Progenitor cell of endocrine pancreas (in vitro differentiated cells): ENCODE measurements around the gene RNF223. TPM values are rescaled to one million over a fixed set of nuclear protein-coding genes. Genes with fewer than 3 reads are reported as not detected.

Source experiments
- DNase-seq: peaks from one replicate; pipeline ENCODE4 v3.0.0; 2021; ENCODE audit warnings: low spot score; ENCODE audit not compliant: unreplicated experiment
- H3K27ac Mint-ChIP-seq: 2 replicates; pipeline ENCODE4 v1.8.0; 2021; ENCODE audit warnings: mild to moderate bottlenecking, moderate library complexity, mixed read lengths
- H3K27me3 Mint-ChIP-seq: 2 replicates; pipeline ENCODE4 v1.8.0; 2021; ENCODE audit warnings: mixed read lengths
- H3K36me3 Mint-ChIP-seq: 2 replicates; pipeline ENCODE4 v1.8.0; 2022; ENCODE audit warnings: mixed read lengths; ENCODE audit not compliant: insufficient read depth
- H3K4me1 Mint-ChIP-seq: 2 replicates; pipeline ENCODE4 v1.8.0; 2021; ENCODE audit warnings: low read depth, mixed read lengths
- H3K4me3 Mint-ChIP-seq: 2 replicates; pipeline ENCODE4 v1.8.0; 2021; ENCODE audit warnings: low read depth, mild to moderate bottlenecking, moderate library complexity, mixed read lengths
- H3K9me3 Mint-ChIP-seq: 2 replicates; pipeline ENCODE4 v1.8.0; 2021; ENCODE audit warnings: low read depth, mixed read lengths
- CTCF ChIP-seq: fragments of 200-600 bp; sonication (generic); IDR thresholded peaks from one replicate; pipeline ENCODE4 v1.5.0; 2021; ENCODE audit warnings: antibody characterized with exemption, mild to moderate bottlenecking; ENCODE audit not compliant: unreplicated experiment
- total RNA-seq: library from RNA; stranded (reverse); gene quantifications from 2 replicates; pipeline ENCODE4 v1.2.1, GENCODE V29; 2021

The RNF223 gene
- total RNA-seq, 1 donor from 2014 or later: not detected

- TF ChIP-seq CTCF: no peak
- Mint-ChIP-seq H3K27me3 (no peaks in the 10 kb centered on the region), H3K36me3 (peaks cover 4% of the 10 kb centered on the region), H3K9me3 (no peaks in the 10 kb centered on the region), H3K27ac (no peak overlapping the region), H3K4me1 (no peaks in the 10 kb centered on the region), H3K4me3 (no peak overlapping the region)
- DNase-seq: no peak
Observed at GRCh38 chr1:1087351-1088028, 13.4 kb upstream of the RNF223 start.

DNA sequence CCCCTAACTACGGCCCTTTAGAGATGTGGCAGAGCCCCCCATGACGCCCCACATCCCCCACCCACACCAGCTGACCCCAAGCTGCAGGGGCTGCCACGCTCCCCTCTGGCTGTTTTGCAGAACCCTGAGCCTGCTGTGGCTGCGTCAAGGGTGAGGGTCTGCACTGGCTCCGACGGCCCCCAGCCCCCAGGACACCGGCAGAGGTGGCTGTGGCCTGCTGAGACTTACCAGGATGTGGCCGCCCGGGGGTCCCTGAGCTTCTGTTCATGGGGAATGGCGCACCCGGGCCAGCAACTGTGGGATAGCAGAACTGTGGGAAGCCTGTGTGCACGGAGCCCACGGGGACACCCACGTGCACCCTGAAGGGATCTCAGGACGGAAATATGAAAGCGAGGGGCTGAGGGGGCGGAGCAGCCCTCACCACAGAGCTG, 12.8 kb upstream of the RNF223 start:
- Mint-ChIP-seq H3K27me3 (no peaks in the 10 kb centered on the region), H3K9me3 (no peaks in the 10 kb centered on the region), H3K36me3 (peaks cover 4% of the 10 kb centered on the region), H3K27ac (no peak overlapping the region), H3K4me3 (no peak overlapping the region), H3K4me1 (no peaks in the 10 kb centered on the region)
- no peak for TF ChIP-seq CTCF
- no peak for DNase-seq

DNA sequence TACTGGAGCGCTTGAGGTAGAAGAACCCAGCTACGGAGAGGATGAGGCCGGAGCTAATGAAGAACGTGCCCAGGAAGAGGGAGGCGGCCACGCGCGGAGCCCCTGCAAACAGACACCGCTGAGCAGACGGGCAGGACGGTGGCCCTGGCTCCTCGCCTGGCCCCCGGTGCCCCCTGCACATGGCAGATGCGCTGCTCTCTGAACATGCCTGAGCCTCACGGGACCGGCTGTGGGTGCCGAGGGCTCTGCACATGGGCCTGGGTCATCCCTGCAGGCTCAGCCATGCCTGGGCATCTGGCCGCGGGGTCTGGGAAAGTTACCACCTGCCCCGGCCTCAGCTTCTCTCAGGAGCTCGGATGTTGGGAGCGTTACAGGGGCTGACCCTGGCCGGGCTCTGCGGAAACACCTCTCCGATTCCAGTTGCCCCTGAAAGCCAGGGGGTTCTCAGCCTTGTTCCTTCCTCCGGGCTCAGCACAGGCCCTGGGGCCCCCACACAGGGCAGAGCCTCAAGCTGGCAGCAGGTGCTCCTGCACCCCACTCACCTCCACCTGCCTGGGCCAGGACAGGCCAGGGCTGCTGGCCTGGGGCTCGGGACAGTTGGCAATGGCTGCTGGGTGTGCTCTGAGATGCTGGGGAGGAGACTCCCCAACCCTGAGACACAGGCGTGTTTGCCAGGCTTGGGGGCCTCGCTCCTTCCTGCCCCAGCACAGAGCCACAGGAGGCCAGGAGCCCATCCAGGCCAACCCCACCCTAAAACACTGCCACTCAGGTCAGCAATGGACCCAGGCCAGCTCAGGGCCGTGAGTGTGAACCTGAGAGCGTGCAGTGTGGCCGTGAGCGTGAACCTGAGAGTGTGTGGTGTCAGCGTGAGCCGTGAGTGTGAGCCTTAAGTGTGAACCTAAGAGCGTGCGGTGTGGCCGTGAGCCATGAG, 12.1 kb upstream of the RNF223 start:
- TF ChIP-seq CTCF: no peak
- Mint-ChIP-seq H3K4me3 (no peak overlapping the region), H3K9me3 (no peaks in the 10 kb centered on the region), H3K4me1 (no peaks in the 10 kb centered on the region), H3K36me3 (peaks cover 4% of the 10 kb centered on the region), H3K27me3 (no peaks in the 10 kb centered on the region), H3K27ac (no peak overlapping the region)
- no peak for DNase-seq

DNA sequence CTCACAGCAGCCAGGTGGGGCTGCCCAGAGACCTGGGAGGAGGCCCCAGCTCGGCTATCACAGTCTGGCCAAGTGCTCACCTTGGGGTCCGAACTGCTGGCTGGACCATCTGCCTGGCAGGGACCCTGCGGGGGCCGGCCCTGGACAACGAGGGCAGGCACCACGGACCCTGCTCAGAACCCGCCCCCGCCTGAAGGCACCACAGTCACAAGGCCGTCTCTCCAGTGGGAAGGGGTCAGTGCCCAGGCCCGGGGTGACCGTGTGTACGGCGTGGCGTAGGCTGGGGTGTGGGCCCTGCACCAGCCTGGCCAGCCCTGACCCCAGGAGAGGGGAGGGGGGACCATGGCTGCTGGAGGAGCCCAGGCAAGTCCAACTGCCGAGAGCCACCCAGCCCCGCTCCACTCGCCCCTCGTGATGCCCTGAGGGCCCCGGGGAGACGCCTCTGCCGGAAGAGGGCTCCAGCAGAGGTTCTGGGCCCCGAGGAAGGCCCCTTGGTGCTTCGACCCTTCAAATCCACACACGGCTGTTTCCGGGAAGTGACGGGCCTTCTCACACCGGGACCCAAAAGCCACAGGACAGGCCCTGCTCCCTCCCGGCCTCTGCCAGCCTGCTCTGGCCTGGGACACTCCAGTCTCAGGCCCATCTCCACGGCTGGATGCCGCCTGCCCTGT, 11.2 kb upstream of the RNF223 start:
- Mint-ChIP-seq H3K27ac (no peak overlapping the region), H3K9me3 (no peaks in the 10 kb centered on the region), H3K4me1 (no peaks in the 10 kb centered on the region), H3K36me3 (peaks cover 4% of the 10 kb centered on the region), H3K27me3 (no peaks in the 10 kb centered on the region), H3K4me3 (no peak overlapping the region)
- TF ChIP-seq CTCF: no peak
- no peak for DNase-seq

DNA sequence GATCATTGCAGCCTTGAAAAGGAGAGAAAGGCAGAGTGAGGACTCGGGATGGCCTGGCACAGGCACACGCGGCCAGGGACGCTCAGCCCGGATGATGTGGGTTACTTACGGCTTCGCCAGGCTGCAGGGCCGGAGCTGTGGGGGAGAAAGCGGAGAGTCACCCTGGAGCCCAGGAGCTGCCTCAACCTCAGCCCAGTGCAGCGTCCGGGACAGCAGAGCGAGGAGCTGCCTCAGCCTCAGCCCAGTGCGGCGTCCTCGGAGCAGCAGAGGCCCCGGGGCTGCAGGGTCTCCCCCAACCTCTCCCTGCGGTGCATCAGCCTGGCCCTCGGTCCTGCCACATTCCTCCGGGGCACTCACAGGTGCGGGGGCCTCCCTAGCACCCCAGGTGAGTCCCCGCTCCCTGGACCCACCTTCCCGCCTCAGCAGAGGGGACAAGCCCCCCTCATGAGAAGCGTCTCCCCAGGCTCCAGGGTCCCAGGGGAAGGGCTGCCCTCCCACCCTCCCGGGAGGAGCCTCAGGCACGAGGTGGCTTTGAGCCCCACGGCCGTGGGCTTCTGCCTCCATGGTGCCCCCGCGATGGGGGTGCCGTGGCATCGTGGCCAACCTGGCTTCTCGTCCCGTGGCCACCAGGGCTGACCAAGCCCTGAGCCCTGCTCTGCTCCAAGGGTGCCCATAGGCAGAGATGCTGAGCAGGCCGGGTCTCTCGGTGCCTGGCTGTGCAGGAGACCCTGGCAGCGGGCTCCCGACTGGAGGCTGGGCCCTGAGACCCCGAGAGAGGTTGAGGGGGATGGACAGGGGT, 10.5 kb upstream of the RNF223 start:
- no peaks in the 10 kb centered on the region for H3K9me3 Mint-ChIP-seq
- H3K27ac Mint-ChIP-seq: no peak overlapping the region
- DNase-seq: no peak
- TF ChIP-seq CTCF: no peak
- peaks cover 4% of the 10 kb centered on the region for H3K36me3 Mint-ChIP-seq
- H3K27me3 Mint-ChIP-seq: no peaks in the 10 kb centered on the region
- no peaks in the 10 kb centered on the region for H3K4me1 Mint-ChIP-seq
- no peak overlapping the region for H3K4me3 Mint-ChIP-seq
